GM19035 (cell line): ENCODE results near the gene VWF.
"Not testable (repeated sequence)": the region's sequence is repeated elsewhere in the genome, so short reads cannot be mapped to it uniquely, and the experiment has no call there.

Experiments used
- ATAC-seq: cut with Tn5 transposase; IDR thresholded peaks from one replicate; pipeline ENCODE4 v1.9.1; 2021; ENCODE audit not compliant: unreplicated experiment

VWF gene

DNA sequence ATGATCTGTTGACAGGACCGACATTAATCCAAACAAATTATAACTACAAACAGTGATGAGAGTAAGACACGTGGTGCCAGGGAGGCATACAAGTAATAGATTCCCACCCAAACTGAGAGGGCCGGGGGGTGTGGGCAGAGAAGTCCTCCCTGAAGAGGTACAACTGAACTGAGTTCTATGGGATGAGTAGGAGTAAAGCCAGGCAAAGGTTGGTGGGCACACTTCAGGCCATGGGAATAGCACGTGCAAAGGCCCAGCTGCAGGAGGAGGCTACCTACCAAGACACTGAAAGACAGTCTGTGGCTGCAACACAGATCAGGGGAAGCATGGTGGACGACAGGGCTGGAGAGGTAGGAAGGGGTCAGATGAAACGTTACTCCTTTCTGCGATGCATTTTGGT lies 22.0 kb upstream of the VWF start:
- no peak for ATAC-seq

DNA sequence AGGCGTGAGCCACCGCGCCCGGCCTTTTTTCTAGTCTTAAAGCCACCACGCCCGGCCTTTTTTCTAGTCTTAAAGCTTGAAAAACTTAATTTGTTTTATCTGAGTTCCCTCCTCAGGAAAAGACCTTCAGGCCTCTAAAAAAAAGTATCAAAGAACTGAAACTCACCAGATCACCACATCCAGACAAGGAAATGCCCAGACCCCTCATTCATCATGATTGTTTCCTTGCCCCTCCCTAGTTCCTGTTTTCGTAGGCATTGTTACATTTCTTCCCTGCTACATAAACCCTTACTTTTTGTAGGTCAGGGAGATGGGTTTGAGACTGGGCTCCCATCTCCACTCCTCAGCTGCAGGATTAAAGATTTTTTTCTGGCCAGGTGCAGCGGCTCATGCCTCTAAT lies 21.1 kb upstream of the VWF start:
- no peak for ATAC-seq

DNA sequence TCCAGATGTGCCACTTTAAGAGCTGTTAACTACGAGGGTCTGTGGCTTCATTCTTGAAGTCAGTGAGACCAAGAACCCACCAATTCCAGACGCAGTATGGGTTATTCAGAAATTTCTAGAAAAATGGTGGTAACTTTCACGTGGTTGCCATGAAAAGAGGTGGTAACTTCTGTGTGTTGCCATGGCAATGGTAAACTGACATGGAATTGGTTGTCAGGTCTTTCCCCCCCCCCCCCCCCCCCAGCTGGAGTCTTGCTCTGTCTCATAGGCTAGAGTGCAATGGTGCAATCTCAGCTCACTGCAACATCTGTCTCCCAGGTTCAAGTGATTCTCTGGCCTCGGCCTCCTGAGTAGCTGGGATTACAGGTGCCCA lies 18.8 kb upstream of the VWF start:
- no peak for ATAC-seq

DNA sequence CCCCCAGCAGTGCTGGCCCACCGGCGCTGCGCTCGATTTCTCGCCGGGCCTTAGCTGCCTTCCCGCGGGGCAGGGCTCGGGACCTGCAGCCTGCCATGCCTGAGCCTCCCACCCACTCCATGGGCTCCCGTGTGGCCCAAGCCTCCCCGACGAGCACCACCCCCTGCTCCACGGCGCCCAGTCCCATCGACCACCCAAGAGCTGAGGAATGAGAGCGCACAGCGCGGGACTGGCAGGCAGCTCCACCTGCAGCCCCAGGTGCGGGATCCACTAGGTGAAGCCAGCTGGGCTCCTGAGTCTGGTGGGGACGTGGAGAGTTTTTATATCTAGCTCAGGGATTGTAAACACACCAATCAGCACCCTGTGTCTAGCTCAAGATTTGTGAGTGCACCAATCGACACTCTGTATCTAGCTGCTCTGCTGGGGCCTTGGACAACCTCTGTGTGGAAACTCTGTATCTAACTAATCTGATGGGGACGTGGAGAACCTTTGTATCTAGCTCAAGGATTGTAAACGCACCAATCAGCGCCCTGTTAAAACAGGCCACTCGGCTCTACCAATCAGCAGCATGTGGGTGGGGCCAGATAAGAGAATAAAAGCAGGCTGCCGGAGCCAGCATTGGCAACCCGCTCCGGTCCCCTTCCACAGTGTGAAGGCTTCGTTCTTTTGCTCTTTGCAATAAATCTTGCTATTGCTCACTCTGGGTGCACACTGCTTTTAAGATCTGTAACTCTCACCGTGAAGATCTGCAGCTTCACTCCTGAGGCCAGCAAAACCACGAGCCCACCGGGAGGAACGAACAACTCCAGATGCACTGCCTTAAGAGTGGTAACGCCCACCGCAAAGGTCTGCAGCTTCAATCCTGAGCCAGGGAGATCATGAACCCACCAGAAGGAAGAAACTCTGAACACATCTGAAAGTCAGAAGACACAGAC lies 18.2 kb upstream of the VWF start:
- ATAC-seq: not testable (repeated sequence)

DNA sequence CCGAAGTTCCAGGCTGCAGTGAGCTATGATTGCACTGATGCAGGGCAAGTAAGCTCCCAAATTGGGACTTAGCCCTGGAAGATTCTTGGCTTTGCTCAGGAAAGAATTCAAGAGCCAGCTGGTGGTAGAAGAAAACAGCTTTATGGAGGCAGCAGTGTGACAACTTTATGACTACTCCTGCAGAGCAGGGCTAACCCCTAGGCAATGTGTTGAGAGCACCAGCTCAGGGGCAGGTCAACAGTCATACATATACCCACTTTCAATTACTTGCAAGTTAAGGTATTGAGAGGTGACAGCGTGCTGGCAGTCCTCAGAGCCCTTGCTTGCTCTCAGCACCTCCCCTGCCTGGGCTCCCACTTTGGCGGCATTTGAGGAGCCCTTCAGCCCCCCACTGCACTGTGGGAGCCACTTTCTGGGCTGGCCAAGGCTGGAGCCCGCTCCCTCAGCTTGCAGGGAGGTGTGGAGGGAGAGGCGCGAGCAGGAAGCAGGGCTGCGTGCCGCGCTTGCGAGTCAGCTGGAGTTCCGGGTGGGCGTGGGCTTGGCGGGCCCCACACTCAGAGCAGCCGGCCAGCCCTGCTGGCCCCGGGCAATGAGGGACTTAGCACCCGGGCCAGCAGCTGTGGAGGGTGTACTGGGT lies 17.4 kb upstream of the VWF start:
- not testable (repeated sequence) for ATAC-seq

DNA sequence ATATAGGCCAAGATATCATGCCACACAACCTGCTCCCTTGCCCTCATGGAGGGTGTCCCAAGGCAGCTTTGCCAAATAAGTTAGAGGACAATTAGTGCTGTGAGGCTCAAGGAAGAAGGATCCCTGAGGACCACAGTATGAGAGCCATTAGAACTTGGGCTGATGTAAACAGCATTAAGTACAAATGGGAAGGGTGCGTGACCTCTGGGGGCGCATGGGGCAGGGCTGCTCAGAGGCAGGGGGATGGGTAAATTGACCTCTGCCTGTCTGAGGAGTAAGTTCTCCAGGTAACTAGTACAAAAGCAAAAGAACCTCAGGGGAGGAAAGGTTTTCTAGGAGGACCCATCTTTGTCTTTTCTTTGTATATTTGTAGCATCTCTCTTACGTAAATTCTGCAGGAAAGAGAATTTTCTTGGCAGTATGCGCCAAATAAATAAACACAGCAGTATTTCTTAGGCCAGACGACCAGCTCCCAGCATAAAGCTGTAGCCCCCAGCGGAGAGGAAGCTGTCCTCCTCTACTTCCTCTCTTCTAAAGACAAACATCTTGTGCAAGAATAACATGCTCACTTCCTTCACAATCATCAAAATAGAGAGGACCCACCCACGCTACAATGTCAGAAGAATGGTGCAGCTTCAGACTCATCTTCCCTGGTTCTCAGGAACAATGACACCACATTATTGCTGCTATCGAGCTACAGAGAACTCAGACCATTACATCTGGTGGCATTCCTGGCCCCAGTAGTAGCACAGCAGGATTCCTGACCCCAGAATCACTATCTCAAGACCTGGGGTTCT lies 16.4 kb upstream of the VWF start:
- ATAC-seq: no peak

DNA sequence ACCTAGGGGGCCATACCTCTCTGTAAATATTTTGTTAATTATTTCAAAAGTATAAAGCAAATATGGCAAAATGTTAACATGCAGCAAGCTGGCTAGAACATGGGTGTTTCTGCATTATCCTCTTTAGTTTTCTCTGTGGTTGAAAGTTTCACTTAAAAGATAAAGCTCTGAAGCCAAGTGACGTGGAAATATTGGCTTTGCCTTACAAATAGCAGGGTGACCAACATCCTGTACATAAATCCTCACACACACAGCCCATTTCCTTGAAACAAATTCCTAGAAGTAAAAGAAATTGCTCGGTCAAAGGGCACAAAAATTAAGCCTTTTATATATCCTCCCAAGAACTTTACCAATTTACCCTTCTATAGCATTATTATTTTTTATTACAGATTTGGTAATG lies 10.6 kb upstream of the VWF start:
- ATAC-seq: no peak

DNA sequence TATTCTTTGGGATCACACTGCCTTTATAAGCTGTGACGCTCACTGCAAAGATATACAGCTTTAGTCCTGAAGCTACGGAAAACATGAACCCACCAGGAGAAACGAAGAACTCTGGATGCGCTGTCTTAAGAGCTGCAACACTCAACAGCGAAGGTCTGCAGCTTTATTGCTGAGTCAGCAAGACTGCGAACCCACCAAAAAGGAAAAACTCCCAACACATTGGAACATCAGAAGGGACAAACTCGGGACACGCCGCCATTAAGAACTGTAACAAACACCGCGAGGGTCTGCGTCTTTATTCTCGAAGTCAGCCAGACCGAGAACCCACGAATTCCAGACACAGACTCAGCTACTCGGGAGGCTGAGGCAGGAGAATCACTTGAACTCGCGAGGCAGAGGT lies 9.2 kb upstream of the VWF start:
- no peak for ATAC-seq

DNA sequence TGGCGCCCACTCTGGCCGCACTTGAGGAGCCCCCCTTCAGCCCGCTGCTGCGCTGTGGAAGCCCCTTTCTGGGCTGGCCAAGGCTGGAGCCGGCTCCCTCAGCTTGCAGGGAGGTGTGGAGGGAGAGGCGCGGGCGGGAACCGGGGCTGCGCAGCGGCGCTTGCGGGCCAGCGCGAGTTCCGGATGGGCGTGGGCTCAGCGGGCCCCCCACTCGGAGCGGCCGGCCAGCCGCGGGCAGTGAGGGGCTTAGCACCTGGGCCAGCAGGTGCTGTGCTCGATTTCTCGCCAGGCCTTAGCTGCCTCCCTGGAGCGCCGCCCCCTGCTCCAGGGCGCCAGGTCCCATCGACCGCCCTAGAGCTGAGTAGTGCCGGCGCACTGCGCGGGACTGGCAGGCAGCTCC lies 8.0 kb upstream of the VWF start:
- ATAC-seq: no peak

DNA sequence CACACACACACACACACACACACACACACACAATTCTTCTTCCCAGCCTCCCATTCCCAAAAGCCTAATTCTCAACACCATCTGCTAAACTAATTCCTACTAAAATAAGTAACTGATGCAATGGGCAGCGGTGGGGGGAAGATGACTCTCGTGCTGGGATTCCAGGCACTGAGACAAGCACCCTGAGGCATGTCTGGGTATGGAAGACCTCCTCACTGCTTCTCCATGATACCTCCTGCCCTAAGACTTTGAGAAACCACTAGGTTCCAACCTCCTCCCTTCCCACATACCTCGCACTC lies 789 bp upstream of the VWF start:
- no peak for ATAC-seq

DNA sequence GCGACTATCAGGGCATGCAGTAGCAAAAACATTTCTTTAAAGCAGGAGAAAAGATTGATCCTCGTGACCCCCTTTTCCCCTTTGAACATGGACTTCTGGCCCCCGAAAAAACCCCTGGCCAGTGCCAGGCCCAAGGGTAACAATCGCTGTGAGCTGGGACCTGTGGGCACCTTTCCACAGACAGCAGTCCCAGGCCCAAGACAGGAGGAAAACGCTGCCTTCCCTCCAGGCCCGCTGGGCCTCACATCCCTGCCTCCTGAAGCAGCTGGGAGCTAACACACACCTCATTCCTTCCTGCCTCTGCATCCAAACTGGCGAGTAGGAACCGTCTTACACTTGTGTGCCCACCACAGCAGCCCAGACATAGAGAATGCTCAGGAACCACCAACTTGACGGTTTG lies 1.2 kb downstream of the VWF start:
- ATAC-seq: no peak

DNA sequence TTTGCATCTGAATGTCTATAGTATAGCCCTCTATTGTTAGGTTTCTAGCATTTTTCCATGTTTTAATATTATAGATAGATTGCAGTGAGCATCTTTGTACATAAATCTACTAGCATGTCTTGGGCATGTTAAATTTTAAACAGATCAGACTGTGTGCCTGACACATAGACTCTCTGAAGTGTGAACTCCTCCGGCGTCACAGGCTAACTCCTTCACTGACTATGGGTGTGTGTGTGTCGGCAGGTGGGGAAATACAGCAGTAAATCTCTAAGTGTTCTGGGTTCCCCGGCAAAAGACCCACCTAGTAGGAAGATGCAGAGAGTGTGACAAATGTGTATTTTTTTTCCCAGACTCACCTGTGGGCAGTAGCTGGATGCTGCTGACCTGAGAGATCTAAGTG lies 2.3 kb downstream of the VWF start:
- no peak for ATAC-seq

DNA sequence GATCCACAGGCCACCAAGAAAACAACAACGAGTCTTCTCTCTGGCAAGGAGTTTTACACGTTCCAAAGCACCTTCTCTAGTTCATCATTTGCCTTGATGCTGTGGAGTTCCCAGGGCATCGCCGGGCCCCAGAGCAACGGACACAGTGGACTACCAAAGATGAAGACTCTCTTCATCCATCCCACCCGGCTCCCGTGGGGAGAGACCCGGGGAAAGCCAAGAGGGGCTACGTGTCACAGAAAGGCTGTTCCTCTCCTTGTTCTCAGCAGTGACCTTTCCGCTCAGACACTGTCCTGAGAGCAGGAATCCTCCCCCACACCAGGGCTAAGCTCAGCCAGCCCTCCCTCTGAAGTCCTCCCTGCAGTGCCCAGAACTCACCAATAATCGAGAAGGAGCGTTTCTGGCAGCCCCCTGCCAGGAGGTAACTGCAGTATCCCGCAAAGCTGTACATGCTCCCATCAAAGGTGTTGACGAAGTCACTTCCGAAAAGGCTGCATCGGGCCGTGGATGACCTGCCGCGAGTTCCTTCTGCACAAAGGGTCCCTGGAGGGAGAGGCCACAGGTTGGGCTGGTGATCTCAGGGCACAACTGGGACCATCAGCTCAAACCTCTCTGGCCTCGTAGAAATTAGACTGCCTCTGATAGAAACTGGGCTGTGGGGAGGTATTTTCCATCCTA lies 3.5 kb downstream of the VWF start:
- ATAC-seq: no peak

DNA sequence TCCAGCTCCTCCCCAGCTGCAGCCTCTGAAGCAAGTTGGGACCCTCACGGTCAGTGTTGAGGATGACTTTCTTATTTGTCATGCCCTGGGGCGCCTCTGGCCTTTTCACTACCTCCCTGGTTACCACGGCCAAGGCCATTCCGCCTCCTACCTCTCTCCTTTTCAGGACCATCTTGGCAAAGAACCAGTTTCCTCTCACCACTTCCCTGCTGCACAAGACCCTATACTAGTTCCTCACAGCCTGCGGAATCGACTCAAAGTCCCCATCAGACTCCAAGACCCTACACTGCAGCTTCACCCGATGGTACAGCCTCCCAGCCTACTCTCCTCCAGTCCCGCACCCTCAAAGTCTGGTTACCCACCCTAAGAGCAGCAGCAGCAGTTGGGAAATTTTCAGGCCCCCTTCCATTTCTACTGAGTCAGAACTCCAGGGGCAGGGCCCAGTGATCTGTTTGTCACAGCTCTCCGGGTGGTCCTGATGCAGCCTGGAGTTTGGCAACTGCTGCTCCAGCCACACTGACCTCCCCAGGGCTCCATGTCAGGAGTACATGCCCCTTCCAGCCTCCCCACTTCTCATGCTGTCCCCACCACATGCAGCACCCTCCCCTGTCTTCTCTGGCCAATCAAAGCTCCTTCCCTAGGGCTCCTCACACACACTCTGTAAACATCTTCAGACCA lies 5.4 kb downstream of the VWF start:
- no peak for ATAC-seq

DNA sequence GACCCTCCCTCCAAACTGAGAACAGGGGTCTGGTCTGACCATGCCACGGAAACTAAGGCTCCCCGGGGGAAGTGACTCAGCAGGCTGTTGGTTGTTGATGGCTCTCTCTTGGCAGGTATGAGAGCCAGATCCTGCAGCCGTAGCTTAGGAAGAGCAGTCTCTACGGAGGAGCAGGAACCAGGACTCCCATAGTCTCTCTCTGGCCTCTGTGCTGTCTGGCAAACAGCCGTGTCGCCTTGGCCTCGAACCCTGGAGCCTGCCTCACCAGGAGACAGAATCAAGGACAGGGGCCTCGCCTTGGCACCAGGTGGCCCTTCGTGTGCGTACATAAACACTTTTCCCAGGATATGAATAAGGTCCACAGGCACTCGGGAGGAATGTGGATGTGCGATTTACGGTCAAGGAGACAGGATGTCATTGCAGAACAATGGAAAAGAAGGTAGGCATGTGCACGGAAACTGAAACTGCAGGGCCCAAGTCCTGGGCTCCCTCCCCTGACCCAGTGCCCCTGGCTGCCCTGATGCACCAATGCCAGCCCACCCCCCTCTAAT lies 7.9 kb downstream of the VWF start:
- ATAC-seq: no peak

DNA sequence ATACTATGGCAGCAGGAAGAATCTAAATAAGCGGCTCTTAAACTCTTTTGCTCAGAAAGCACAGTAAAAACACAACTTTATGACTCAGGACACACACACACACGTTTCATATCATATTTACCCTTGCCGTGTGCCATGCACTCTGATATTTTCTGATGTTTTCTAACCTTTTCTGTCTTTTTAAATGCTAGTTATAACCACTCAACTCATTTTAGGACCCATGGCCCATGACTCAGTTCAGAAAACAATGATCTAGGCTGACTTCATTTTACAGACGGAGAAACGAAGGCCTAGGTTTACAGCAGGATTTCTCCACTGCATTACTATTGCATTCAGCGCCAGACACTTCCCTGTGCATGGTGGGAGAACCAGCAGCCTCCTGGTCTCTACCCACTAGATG lies 9.1 kb downstream of the VWF start:
- ATAC-seq: no peak

DNA sequence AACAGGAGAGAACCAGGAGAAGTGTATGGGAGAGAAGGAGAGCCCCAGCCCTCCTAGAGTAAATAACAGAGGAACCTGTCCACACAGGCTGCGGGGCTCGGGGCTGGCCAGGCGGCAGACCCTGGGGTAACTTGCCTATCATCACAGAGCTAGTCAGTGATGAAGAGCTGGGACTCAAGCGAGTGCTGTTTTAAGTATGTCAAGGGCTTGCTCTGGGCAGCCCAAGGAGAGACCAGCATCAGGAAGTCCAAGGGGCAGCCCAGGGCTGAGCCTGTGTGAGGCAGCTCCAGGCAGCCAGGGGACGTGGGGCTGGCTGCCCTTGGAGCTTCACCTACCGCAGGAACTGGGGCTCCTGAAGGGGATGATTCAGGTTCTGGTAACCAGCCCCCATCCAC lies 10.0 kb downstream of the VWF start:
- ATAC-seq: no peak

DNA sequence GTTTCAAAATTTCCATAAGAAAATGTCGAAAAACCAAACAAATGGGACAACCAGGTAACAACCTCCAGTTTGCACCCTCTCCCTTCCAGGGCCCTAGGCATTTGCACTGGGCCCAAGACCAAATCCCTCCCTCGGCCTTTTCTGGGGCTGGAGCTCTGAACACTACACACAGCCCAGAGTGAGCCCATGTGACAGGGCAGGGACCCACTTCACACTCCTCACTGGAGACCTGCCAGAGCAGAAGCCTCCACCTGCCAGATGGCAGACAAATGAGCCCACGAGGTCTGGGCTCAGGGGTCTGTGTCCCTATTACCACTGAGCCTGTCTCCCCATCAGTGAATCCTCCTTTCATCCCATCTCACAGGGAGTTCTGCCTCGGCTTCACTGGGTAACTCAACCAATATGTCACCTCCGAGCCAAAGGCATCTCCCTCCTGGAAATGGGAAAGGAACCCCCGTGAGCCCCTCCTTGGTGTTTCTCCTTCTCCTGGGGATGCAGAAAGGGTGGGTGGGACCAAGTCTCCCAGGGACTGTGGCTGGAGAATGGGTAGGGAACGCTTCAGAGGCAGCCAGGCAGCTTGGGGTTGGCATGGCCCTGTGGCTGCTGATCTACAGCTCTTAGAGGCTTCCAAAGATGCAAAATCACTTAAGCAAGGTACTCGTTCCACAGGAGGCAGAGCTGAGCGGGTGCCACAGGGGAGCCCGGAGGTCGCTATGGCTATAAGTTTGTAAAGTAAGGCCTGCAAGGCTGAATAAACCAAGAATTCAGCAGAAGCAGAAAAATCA lies 10.6 kb downstream of the VWF start:
- no peak for ATAC-seq

DNA sequence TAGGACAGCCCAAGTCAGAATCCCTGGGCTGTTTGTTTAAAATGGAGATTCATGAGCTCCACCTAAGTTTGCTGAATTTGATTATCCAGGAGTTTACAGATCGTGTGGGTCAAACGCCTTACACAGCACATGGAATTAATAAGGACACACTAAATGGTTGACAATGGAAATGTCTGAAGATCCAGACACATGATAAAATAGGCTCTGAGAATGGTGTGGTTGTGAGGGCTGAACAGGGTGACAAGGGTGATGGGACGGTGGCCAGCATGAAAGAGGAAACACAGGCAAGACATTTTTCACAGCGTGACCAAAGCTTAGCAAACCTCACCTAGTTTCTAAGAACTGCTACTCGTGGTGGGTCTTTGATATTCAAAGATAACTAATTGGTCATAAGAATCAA lies 12.5 kb downstream of the VWF start:
- no peak for ATAC-seq

DNA sequence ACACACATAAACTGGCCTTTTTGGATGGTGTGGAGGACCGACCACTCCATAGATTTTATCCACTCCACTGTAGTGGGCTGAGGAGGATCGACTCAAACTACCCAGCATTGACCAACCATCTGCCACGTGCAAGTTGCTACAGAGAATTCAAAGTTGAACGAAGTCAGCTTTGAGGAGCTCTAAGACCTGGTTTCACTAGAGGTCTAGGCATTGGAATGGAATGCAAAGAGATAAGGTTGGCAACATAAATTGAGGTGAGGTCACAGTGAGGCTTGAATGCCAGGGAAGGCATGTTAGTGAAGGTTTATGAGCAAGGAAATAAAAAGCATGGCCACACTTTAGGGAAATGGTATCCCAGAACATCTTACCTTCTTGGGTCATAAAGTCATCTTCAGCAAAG lies 14.5 kb downstream of the VWF start:
- no peak for ATAC-seq
